Keratinocyte (primary cell): ENCODE results near the gene MGAT5B. TPM values are rescaled to one million over a fixed set of nuclear protein-coding genes. Genes with fewer than 3 reads are reported as not detected.

ENCODE experiments used
- DNase-seq: peaks from one replicate; pipeline ENCODE4 v3.0.0-alpha.2; 2011; ENCODE audit warnings: low read depth, missing footprints, low spot score
- FAIRE-seq: peaks from 2 replicates; lab custom pipeline; 2011; peaks lifted over from hg19 to GRCh38; lab: Jason Lieb, UNC
- H2AFZ ChIP-seq: 2 replicates; pipeline ENCODE4 v1.6.0; 2012; ENCODE audit warnings: low read length, control low read depth, inconsistent platforms; ENCODE audit not compliant: control insufficient read depth
- H3K27ac ChIP-seq: 2 replicates; pipeline ENCODE4 v1.5.1; 2011; ENCODE audit warnings: low read length; ENCODE audit not compliant: control insufficient read depth, insufficient read depth
- H3K27me3 ChIP-seq: 3 replicates; pipeline ENCODE4 v1.6.0; 2011; ENCODE audit warnings: low read length; ENCODE audit not compliant: control insufficient read depth, insufficient read depth; ENCODE audit errors: extremely low read depth
- H3K36me3 ChIP-seq, 2 experiments: 2 replicates in 1 of 2; 3 replicates in 1 of 2; pipeline ENCODE4 v1.5.1; 2011; ENCODE audit warnings: low read length in 2 of 2, mild to moderate bottlenecking in 1 of 2; ENCODE audit not compliant: control insufficient read depth in 2 of 2, insufficient read depth in 2 of 2; ENCODE audit errors: extremely low read depth in 1 of 2
- H3K4me1 ChIP-seq: 3 replicates; pipeline ENCODE4 v1.5.1; 2011; ENCODE audit warnings: low read length; ENCODE audit not compliant: control insufficient read depth, insufficient read depth; ENCODE audit errors: extremely low read depth
- H3K4me2 ChIP-seq: 3 replicates; pipeline ENCODE4 v1.6.0; 2011; ENCODE audit warnings: low read depth, low read length; ENCODE audit not compliant: control insufficient read depth, insufficient read depth; ENCODE audit errors: extremely low read depth
- H3K4me3 ChIP-seq, 3 experiments: fragments of 200-600 bp in 1 of 3; sonication (generic) in 1 of 3; 2 replicates in 2 of 3; 3 replicates in 1 of 3; pipeline ENCODE4 v1.5.1; 2011 to 2016; ENCODE audit warnings: low read length in 3 of 3, mild to moderate bottlenecking in 3 of 3, control low read depth in 2 of 3, inconsistent platforms in 1 of 3, low read depth in 1 of 3, mixed read lengths in 1 of 3, mixed run types in 1 of 3, moderate library complexity in 1 of 3; ENCODE audit not compliant: control insufficient read depth in 2 of 3, insufficient read depth in 2 of 3; ENCODE audit errors: extremely low read depth in 1 of 3
- H3K79me2 ChIP-seq: 2 replicates; pipeline ENCODE4 v1.6.0; 2012; ENCODE audit warnings: low read length; ENCODE audit not compliant: control insufficient read depth, insufficient read depth
- H3K9ac ChIP-seq: 3 replicates; pipeline ENCODE4 v1.6.0; 2011; ENCODE audit warnings: low read length; ENCODE audit not compliant: control insufficient read depth, insufficient read depth; ENCODE audit errors: extremely low read depth
- H3K9me1 ChIP-seq: 3 replicates; pipeline ENCODE4 v1.6.0; 2011; ENCODE audit warnings: low read length; ENCODE audit not compliant: control insufficient read depth, insufficient read depth; ENCODE audit errors: extremely low read depth
- H3K9me3 ChIP-seq: 2 replicates; pipeline ENCODE4 v1.5.1; 2012; ENCODE audit warnings: low read depth, low read length; ENCODE audit not compliant: control insufficient read depth
- H4K20me1 ChIP-seq: 3 replicates; pipeline ENCODE4 v1.6.0; 2011; ENCODE audit warnings: low read length; ENCODE audit not compliant: control insufficient read depth, insufficient read depth; ENCODE audit errors: extremely low read depth
- CTCF ChIP-seq, 3 experiments: IDR thresholded peaks in 1 of 3; conservative IDR thresholded peaks in 1 of 3; optimal IDR thresholded peaks in 1 of 3; 2 replicates in 2 of 3; 3 replicates in 1 of 3; pipeline versions ENCODE3 to v1.5.1; 2011; ENCODE audit warnings: low read length in 3 of 3, mild to moderate bottlenecking in 3 of 3, moderate library complexity in 2 of 3, control low read depth in 1 of 3, inconsistent platforms in 1 of 3; ENCODE audit not compliant: insufficient read depth in 2 of 3; ENCODE audit errors: extremely low read depth in 1 of 3
- EZH2 ChIP-seq: IDR thresholded peaks from one replicate; pipeline ENCODE4 v1.6.1; 2012; ENCODE audit warnings: inconsistent platforms, mild to moderate bottlenecking, low read length, moderate library complexity
- dilution Hi-C: fragments of 300-500 bp; cut with MboI; formaldehyde crosslinking; loops from one replicate; pipeline ENCODE4 v1.7.0; 2020; ENCODE audit warnings: low sequenced_read_pairs; ENCODE audit not compliant: extremely low pct_ligation_motif_present
- polyA plus RNA-seq, 5 experiments: library from polyadenylated mRNA; depleted of rRNA in 3 of 5; stranded (reverse) in 3 of 5; stranded (forward) in 1 of 5; unstranded in 1 of 5; fragments of >200 nt; gene quantifications; 1 replicate in 1 of 5; 2 replicates in 3 of 5; 3 replicates in 1 of 5; pipeline versions ENCODE4 v1.2.1 to v1.2.3, GENCODE V29; 2011 to 2012; ENCODE audit warnings: missing spikeins in 2 of 5, low read depth in 1 of 5, low replicate concordance in 1 of 5

MGAT5B gene
- polyA plus RNA-seq, 1 donor (not counting 4 experiments of a cell fraction or from before 2014, with no cell fraction given): 0.29 TPM

- H3K9ac ChIP-seq: no peak overlapping the region
- no peak overlapping the region for H2AFZ ChIP-seq
- no peak for FAIRE-seq
- H3K36me3 ChIP-seq: no peaks in the 10 kb centered on the region
- H3K4me2 ChIP-seq: no peak overlapping the region
- dilution Hi-C loops: no loop called here
- H4K20me1 ChIP-seq: no peaks in the 10 kb centered on the region
- H3K4me3 ChIP-seq: no peak overlapping the region
- H3K9me1 ChIP-seq: no peaks in the 10 kb centered on the region
- DNase-seq: no peak
- peaks cover 38% of the 10 kb centered on the region for H3K27me3 ChIP-seq
- H3K27ac ChIP-seq: no peak overlapping the region
- no peaks in the 10 kb centered on the region for H3K4me1 ChIP-seq
- no peaks in the 10 kb centered on the region for H3K9me3 ChIP-seq
- TF ChIP-seq EZH2 (no peak), CTCF (optimal IDR thresholded peaks at IDR 0.05 in 1 of 3, IDR thresholded peaks at IDR 0.05 in 1 of 3, conservative IDR thresholded peaks at IDR 0.05 in 1 of 3; ENCODE audit: extremely low read depth in 1 of 3, insufficient read depth in 2 of 3, low read length in 3 of 3) (no peak)
- H3K79me2 ChIP-seq: no peaks in the 10 kb centered on the region
Measured at GRCh38 chr17:76918811-76919210, 50.6 kb downstream of the MGAT5B start.

GRCh38 chr17:76920364-76921139 is 52.3 kb downstream of the MGAT5B start:
- Histone ChIP-seq H4K20me1 (no peaks in the 10 kb centered on the region), H3K4me2 (no peak overlapping the region), H3K79me2 (no peaks in the 10 kb centered on the region), H3K27ac (no peak overlapping the region), H3K27me3 (peaks cover 38% of the 10 kb centered on the region), H3K9me3 (no peaks in the 10 kb centered on the region), H3K9ac (no peak overlapping the region), H3K36me3 (no peaks in the 10 kb centered on the region), H3K9me1 (no peaks in the 10 kb centered on the region), H3K4me3 (no peak overlapping the region), H2AFZ (no peak overlapping the region), H3K4me1 (no peaks in the 10 kb centered on the region)
- DNase-seq (no peak), FAIRE-seq (no peak)
- dilution Hi-C loops: no loop called here
- no peak for TF ChIP-seq EZH2
- TF ChIP-seq CTCF (optimal IDR thresholded peaks at IDR 0.05 in 1 of 3, IDR thresholded peaks at IDR 0.05 in 1 of 3, conservative IDR thresholded peaks at IDR 0.05 in 1 of 3; ENCODE audit: extremely low read depth in 1 of 3, insufficient read depth in 2 of 3, low read length in 3 of 3): no peak
